Fibroblast of lung (primary cell): Measurements from ENCODE around the gene PDE9A. TPM values are rescaled to one million over a fixed set of nuclear protein-coding genes. Genes with fewer than 3 reads are reported as not detected.

Experiments used
- DNase-seq, 2 donors: peaks; one replicate each; pipeline versions ENCODE4 v3.0.0 to v3.0.0-alpha.2; 2010; ENCODE audit warnings: low read depth in 2 of 2
- H2AFZ ChIP-seq: 2 replicates; pipeline ENCODE4 v1.5.1; 2012; ENCODE audit warnings: low read length, control low read depth, inconsistent platforms
- H3K27ac ChIP-seq: 2 replicates; pipeline ENCODE4 v1.5.1; 2011; ENCODE audit warnings: low read length, control low read depth; ENCODE audit not compliant: insufficient read depth
- H3K27me3 ChIP-seq: 2 replicates; pipeline ENCODE4 v1.5.1; 2011; ENCODE audit warnings: mild to moderate bottlenecking, low read length; ENCODE audit not compliant: control insufficient read depth, insufficient read depth
- H3K36me3 ChIP-seq: 2 replicates; pipeline ENCODE4 v1.5.1; 2011; ENCODE audit warnings: low read length; ENCODE audit not compliant: control insufficient read depth, insufficient read depth
- H3K4me1 ChIP-seq: 2 replicates; pipeline ENCODE4 v1.5.1; 2011; ENCODE audit warnings: low read length; ENCODE audit not compliant: control insufficient read depth, insufficient read depth; ENCODE audit errors: extremely low read depth
- H3K4me2 ChIP-seq: 2 replicates; pipeline ENCODE4 v1.5.1; 2011; ENCODE audit warnings: low read length, control low read depth; ENCODE audit not compliant: insufficient read depth; ENCODE audit errors: extremely low read depth
- H3K4me3 ChIP-seq, 4 experiments: fragments of 200-600 bp in 1 of 4; sonication (generic) in 1 of 4; replicated peaks in 1 of 4; 2 replicates each; pipeline ENCODE4 v1.5.1; 2011 to 2016; ENCODE audit warnings: low read length in 4 of 4, low read depth in 3 of 4, mild to moderate bottlenecking in 3 of 4, control low read depth in 2 of 4, inconsistent platforms in 1 of 4, mixed read lengths in 1 of 4; ENCODE audit not compliant: insufficient read depth in 1 of 4; ENCODE audit errors: control extremely low read depth in 1 of 4
- H3K79me2 ChIP-seq: 2 replicates; pipeline ENCODE4 v1.5.1; 2012; ENCODE audit warnings: mild to moderate bottlenecking, low read length, inconsistent platforms; ENCODE audit not compliant: control insufficient read depth, insufficient read depth
- H3K9ac ChIP-seq: 2 replicates; pipeline ENCODE4 v1.5.1; 2011; ENCODE audit warnings: mild to moderate bottlenecking, low read length, control low read depth; ENCODE audit not compliant: insufficient read depth
- H3K9me3 ChIP-seq: 2 replicates; pipeline ENCODE4 v1.5.1; 2012; ENCODE audit warnings: low read depth, low read length; ENCODE audit not compliant: control insufficient read depth, insufficient read depth
- H4K20me1 ChIP-seq: 2 replicates; pipeline ENCODE4 v1.5.1; 2011; ENCODE audit warnings: low read length; ENCODE audit not compliant: control insufficient read depth, insufficient read depth; ENCODE audit errors: extremely low read depth
- EZH2 ChIP-seq: IDR thresholded peaks from 2 replicates; pipeline ENCODE4 v1.5.1; 2012; ENCODE audit warnings: low read length, control low read depth, mild to moderate bottlenecking; ENCODE audit errors: missing control alignments
- polyA plus RNA-seq, 2 donors: library from polyadenylated mRNA; depleted of rRNA in 1 of 2; stranded (reverse) in 1 of 2; unstranded in 1 of 2; fragments of >200 nt; gene quantifications; 2 replicates each; pipeline ENCODE4 v1.2.1, GENCODE V29; 2011 to 2012; ENCODE audit warnings: missing spikeins in 1 of 2
- total RNA-seq: library from RNA; depleted of rRNA; stranded (reverse); fragments of >200 nt; gene quantifications from 2 replicates; pipeline ENCODE4 v1.2.1, GENCODE V29; 2014
- TF ChIP-seq, protein P1 (sequence below), 2 donors: IDR thresholded peaks in 1 of 2; conservative IDR thresholded peaks in 1 of 2; 1 replicate in 1 of 2; 2 replicates in 1 of 2; pipeline ENCODE4 v1.5.1; 2011 to 2012; ENCODE audit warnings: low read length in 2 of 2, control low read depth in 1 of 2, inconsistent platforms in 1 of 2, low read depth in 1 of 2, mild to moderate bottlenecking in 1 of 2

The PDE9A gene
- total and polyA plus RNA-seq, 2 donors (not counting 1 experiment from before 2014, with no cell fraction given): 1.8 to 4.4 TPM

DNA sequence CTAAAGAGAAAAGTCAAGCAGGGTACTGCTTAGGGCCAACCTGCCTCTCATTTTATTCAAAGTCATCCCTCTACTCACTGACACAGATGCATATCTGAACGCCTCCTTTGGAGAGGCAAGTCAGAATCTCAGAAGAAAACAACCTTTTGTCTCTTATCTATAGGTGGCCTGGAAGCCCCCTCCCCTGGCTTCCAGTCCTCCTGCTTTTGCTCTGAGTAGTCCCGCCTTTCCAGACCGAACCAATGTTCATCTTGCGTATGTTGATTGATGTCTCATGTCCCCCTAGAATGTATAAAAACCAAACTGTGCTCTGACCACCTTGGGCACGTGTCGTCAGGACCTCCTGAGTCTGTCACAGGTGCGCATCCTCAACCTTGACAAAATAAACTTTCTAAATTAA is 144.1 kb downstream of the PDE9A start:
- DNase-seq: no peak
- no peak overlapping the region for H3K4me2 ChIP-seq
- H3K4me3 ChIP-seq: no peak overlapping the region
- no peaks in the 10 kb centered on the region for H3K79me2 ChIP-seq
- H3K9ac ChIP-seq: no peak overlapping the region
- no peaks in the 10 kb centered on the region for H3K9me3 ChIP-seq
- no peak overlapping the region for H2AFZ ChIP-seq
- no peaks in the 10 kb centered on the region for H3K27me3 ChIP-seq
- H3K27ac ChIP-seq: no peak overlapping the region
- no peaks in the 10 kb centered on the region for H4K20me1 ChIP-seq
- no peaks in the 10 kb centered on the region for H3K4me1 ChIP-seq
- TF ChIP-seq, protein P1, sequence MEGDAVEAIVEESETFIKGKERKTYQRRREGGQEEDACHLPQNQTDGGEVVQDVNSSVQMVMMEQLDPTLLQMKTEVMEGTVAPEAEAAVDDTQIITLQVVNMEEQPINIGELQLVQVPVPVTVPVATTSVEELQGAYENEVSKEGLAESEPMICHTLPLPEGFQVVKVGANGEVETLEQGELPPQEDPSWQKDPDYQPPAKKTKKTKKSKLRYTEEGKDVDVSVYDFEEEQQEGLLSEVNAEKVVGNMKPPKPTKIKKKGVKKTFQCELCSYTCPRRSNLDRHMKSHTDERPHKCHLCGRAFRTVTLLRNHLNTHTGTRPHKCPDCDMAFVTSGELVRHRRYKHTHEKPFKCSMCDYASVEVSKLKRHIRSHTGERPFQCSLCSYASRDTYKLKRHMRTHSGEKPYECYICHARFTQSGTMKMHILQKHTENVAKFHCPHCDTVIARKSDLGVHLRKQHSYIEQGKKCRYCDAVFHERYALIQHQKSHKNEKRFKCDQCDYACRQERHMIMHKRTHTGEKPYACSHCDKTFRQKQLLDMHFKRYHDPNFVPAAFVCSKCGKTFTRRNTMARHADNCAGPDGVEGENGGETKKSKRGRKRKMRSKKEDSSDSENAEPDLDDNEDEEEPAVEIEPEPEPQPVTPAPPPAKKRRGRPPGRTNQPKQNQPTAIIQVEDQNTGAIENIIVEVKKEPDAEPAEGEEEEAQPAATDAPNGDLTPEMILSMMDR (conservative IDR thresholded peaks at IDR 0.05 in 1 of 2, IDR thresholded peaks at IDR 0.05 in 1 of 2; ENCODE audit: low read depth in 1 of 2, low read length in 2 of 2): no peak
- TF ChIP-seq EZH2: no peak
- no peaks in the 10 kb centered on the region for H3K36me3 ChIP-seq

DNA sequence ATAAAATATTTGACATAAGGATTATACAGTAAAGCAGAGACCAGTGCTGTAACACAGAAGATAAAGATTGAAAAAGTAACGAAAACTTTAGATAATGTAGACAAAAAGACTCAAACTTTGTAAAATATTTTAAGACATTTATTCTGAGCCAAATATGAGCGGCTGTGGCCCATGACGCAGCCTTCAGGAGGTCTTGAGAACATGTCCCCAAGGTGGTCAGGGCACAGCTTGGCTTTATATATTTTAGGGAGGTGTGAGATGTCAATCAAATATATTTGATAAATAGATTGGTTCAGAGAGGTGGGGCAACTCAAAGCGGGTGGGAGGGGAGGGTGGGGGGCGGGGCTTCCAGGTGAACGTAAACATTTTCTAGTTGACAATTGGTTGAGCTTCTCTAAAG is 144.7 kb downstream of the PDE9A start:
- no peak overlapping the region for H3K9ac ChIP-seq
- no peak for DNase-seq
- TF ChIP-seq, protein P1 (conservative IDR thresholded peaks at IDR 0.05 in 1 of 2, IDR thresholded peaks at IDR 0.05 in 1 of 2; ENCODE audit: low read depth in 1 of 2, low read length in 2 of 2): no peak
- TF ChIP-seq EZH2: no peak
- no peaks in the 10 kb centered on the region for H3K4me1 ChIP-seq
- H3K9me3 ChIP-seq: no peaks in the 10 kb centered on the region
- H3K27me3 ChIP-seq: no peaks in the 10 kb centered on the region
- H3K27ac ChIP-seq: no peak overlapping the region
- H3K36me3 ChIP-seq: no peaks in the 10 kb centered on the region
- no peaks in the 10 kb centered on the region for H4K20me1 ChIP-seq
- H3K79me2 ChIP-seq: no peaks in the 10 kb centered on the region
- no peak overlapping the region for H3K4me3 ChIP-seq
- no peak overlapping the region for H2AFZ ChIP-seq
- no peak overlapping the region for H3K4me2 ChIP-seq

DNA sequence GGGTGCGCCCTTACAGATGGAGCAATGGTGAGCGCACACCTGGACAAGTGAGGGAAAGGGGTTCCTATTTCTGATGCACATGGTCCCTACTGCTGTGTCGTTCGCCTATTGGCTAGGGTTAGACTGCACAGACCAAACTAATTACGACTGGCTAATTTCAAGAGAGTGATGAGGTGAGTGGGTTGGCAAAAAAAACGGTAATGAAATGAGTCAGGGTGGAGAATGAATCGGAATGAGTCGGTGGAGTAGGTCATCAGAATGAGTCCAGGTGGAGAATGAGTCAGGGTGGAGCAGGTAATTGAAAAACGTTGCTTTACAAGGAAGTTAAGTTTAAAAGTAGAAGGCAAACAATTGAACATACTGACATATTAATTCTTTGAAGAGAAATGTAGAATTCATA is 146.1 kb downstream of the PDE9A start:
- TF ChIP-seq EZH2: no peak
- TF ChIP-seq, protein P1 (conservative IDR thresholded peaks at IDR 0.05 in 1 of 2, IDR thresholded peaks at IDR 0.05 in 1 of 2; ENCODE audit: low read depth in 1 of 2, low read length in 2 of 2): no peak
- no peaks in the 10 kb centered on the region for H3K36me3 ChIP-seq
- no peaks in the 10 kb centered on the region for H3K4me1 ChIP-seq
- H3K4me2 ChIP-seq: no peak overlapping the region
- H4K20me1 ChIP-seq: no peaks in the 10 kb centered on the region
- H3K79me2 ChIP-seq: no peaks in the 10 kb centered on the region
- no peak overlapping the region for H3K9ac ChIP-seq
- no peak overlapping the region for H3K4me3 ChIP-seq
- no peaks in the 10 kb centered on the region for H3K9me3 ChIP-seq
- no peak for DNase-seq
- no peak overlapping the region for H2AFZ ChIP-seq
- no peaks in the 10 kb centered on the region for H3K27me3 ChIP-seq
- no peak overlapping the region for H3K27ac ChIP-seq
